D721Med (cell line): Measurements from ENCODE around the gene KMT5C.

Source experiments
- DNase-seq: peaks from one replicate; pipeline ENCODE4 v3.0.0; 2011; ENCODE audit warnings: low spot score; ENCODE audit not compliant: insufficient read length
- FAIRE-seq: peaks from 2 replicates; lab custom pipeline; 2011; peaks lifted over from hg19 to GRCh38; lab: Jason Lieb, UNC
- TF ChIP-seq, protein P1 (sequence below): IDR thresholded peaks from 2 replicates; pipeline ENCODE4 v1.5.1; 2012; ENCODE audit warnings: mild to moderate bottlenecking, control low read depth; ENCODE audit not compliant: insufficient read depth; ENCODE audit errors: missing control alignments

Gene KMT5C

DNA sequence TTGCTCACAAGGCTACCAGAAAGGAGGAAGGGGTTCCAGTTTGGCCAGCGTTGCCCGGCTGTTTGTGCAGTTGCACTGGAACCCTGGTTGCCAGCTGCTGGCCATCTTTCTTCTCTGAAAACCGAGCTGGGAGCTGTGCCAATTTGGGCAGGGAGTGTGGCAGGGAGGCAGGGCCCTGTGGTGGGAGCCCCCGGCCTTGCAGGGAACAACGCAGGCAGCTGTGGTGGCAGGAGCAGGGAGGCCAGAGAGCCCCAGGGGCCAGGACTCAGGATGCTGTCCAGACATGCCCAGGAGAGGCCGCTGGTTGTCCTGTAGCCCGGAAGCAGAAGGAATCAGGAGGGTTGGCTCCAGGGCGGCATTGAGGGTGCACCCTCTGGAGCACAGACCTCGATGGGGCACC lies 4.8 kb downstream of the KMT5C start:
- DNase-seq: no peak
- no peak for FAIRE-seq

DNA sequence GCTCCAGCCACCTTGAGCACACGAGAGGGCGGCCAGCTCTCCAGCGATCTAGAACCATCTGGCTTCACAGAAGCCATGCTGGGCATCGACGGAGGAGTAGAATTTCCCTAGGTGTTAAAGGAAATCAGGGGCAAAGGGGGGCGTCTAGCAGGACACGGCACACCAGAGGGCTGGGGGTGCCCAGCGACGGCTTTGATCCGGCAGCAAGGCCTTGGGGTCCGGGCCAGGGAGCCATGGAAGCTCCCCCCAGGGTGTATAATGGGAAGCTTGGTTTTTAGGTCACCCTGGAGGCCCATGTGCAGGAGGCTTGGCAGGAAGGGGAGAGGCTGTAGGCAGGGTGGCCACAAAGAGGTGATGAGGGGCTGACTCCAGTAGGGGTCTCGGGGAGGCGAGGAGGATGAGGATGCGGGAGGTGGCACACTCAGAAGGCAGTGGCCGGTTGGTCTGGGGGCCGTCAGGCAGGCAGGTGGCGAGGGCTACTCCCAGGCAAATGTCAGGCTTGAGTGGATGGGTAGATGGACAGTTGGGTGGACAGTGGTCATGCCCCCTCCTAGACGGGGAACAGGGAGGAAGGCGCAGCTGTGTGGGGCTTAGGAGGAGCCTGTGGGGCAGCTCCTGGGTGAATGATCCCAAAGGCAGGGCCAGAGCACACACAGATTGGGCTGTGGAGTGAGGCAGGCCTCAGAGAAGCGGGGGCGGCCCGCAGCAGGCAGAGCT lies 5.6 kb downstream of the KMT5C start:
- FAIRE-seq: no peak
- DNase-seq: no peak
- TF ChIP-seq, protein P1, sequence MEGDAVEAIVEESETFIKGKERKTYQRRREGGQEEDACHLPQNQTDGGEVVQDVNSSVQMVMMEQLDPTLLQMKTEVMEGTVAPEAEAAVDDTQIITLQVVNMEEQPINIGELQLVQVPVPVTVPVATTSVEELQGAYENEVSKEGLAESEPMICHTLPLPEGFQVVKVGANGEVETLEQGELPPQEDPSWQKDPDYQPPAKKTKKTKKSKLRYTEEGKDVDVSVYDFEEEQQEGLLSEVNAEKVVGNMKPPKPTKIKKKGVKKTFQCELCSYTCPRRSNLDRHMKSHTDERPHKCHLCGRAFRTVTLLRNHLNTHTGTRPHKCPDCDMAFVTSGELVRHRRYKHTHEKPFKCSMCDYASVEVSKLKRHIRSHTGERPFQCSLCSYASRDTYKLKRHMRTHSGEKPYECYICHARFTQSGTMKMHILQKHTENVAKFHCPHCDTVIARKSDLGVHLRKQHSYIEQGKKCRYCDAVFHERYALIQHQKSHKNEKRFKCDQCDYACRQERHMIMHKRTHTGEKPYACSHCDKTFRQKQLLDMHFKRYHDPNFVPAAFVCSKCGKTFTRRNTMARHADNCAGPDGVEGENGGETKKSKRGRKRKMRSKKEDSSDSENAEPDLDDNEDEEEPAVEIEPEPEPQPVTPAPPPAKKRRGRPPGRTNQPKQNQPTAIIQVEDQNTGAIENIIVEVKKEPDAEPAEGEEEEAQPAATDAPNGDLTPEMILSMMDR: no peak

More for the DNA sequence above, 4.8 kb downstream of the KMT5C start:
- TF ChIP-seq, protein P1: no peak

DNA sequence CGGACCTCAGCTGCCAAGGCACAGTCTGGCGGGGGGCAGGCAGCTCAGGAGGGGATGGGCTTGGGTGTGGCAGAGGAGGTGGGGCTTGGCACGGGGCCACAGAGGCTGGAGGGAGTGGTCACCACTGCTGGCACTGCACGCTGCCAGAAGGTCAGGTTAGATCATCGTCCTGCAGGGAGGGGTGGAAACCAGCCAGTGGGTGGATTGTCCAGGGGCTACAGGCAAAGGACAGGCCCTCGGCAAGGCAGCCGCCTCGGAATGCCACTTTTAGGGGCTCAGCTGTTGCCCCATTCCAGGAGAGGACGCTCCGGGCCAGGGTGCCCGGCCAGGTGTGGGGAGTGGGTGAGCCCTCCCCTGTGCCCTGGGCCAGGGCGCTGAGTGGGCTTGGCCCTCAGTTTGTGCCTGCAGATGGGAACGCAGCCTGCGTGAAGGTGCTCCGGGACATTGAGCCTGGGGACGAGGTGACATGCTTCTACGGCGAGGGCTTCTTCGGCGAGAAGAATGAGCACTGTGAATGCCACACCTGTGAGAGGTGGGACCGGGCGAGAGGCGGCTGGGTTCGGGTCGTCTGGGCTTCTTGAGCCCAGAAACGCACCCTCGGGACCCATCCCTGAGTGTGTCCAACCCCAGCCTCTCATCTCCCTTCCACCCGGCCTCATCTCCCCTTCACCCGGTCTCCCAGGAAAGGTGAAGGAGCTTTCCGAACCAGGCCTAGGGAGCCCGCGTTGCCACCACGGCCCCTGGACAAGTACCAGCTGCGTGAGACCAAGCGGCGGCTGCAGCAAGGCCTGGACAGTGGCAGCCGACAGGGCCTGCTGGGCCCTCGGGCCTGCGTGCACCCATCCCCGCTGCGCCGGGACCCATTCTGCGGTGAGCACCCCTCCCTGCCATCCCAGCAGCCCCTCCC lies 6.4 kb downstream of the KMT5C start:
- no peak for DNase-seq
- no peak for FAIRE-seq
- TF ChIP-seq, protein P1: no peak

DNA sequence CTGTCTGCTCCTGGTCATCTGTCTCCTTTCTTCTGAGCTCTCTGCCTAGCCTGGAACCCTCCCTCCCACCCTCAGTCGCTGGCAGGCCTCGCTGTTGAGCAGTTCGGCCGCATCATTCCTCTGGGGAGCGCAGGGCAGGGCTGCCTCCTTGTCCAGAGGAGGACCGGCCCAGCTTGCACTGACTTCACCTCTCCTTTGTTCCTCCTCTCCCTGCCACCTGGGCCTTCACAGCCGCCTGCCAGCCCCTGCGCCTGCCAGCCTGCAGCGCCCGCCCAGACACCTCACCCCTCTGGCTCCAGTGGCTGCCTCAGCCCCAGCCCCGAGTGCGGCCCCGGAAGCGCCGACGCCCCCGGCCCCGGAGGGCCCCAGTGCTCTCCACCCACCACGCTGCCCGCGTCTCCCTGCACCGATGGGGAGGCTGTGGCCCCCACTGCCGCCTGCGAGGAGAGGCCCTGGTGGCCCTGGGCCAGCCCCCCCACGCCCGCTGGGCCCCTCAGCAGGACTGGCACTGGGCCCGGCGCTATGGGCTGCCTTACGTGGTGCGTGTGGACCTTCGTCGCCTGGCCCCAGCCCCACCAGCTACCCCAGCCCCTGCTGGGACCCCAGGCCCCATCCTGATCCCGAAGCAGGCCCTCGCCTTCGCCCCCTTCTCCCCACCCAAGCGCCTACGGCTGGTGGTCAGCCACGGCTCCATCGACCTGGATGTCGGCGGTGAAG lies 7.2 kb downstream of the KMT5C start:
- no peak for DNase-seq
- FAIRE-seq: no peak
- TF ChIP-seq, protein P1: no peak

DNA sequence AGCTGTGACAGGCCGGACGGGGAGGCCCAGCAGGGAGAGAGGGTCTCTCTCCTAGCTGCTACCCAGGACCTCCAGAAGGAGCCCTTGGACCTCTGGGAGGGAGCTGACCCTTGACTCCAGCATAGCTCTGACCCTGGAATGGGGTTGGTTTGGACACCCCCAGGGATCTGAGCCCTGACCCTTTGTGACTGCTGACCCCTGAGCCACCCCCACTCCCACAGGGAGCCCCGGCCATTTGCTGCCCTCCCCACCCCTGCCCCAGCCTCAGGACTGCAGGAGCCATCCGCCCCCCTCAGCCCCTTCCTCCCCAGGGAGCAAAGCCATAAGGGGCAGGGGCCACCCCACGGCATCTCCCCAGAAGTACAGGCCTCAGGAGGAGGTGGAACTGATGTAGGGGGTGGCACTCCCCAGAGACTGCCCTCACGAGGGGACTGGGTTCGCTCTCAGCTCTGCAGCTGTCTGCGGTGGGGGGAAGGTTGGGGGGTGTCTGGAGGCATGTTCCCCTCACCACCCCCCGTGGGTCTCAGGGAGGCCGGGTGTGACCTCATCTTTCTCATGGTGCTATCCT lies 7.8 kb downstream of the KMT5C start:
- DNase-seq (no peak), FAIRE-seq (no peak)
- TF ChIP-seq, protein P1: no peak

DNA sequence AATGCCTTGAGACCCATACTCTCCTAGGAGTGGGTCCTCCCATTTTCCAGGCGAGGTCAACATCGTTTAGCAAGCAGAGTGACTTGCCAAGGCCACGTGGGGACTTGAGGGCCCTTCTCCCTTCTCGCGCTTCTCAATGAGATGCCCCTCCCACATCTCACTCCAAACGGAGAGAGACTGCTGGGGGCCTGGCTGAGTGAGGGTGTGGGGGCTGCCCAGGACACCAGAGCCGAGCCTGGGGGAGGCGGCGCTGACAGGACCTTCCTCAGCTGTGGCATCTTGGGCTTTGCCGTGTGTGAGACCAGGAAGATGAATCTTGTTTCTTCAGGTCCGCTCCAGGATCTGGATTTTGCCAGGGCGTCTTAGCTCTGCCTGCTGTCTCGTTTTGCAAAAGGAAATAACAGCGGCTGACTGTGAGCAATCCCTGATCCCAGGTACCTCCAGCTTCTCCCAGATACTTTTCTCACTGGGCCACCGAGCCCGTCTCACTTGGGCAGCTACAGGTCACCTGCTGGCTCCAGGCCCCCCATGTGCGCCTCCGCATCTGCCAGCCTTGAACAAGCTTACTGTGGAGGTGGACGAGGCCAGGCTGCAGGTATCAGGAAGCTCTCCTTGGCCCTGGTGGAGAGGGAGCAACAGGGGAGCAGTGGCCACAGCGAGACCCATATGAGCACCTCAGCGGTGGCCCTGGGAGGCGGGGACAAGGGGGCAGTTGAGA lies 8.8 kb downstream of the KMT5C start:
- DNase-seq: no peak
- TF ChIP-seq, protein P1: no peak
- no peak for FAIRE-seq
